Astrocyte (in vitro differentiated cells and primary cell): ENCODE measurements around the gene ITGB1.

ENCODE experiments used
- CTCF ChIP-seq: IDR thresholded peaks from 2 replicates; pipeline ENCODE4 v1.5.1; 2011; ENCODE audit warnings: low read depth, mild to moderate bottlenecking, inconsistent platforms, low read length, moderate library complexity; ENCODE audit not compliant: insufficient read depth
- EZH2 ChIP-seq: IDR thresholded peaks from 2 replicates; pipeline ENCODE4 v1.6.1; 2012; ENCODE audit warnings: mild to moderate bottlenecking, low read length, inconsistent platforms; ENCODE audit not compliant: insufficient read depth

GRCh38 chr10:32976338-32976737 lies 18.3 kb upstream of the ITGB1 start:
- TF ChIP-seq CTCF (no peak), EZH2 (no peak)
